ENCODE measurements around the gene GNA15.

- TF ChIP-seq CTCF (IDR thresholded peaks at IDR 0.05) (no peak), EP300 (IDR thresholded peaks at IDR 0.05) (no peak)
These were observed 24.1 kb upstream of the GNA15 start for GRCh38 chr19:3111586-3112247.
